Keratinocyte (primary cell): ENCODE data around the gene CUTC. TPM values are rescaled to one million over a fixed set of nuclear protein-coding genes. Genes with fewer than 3 reads are reported as not detected.

Source experiments
- DNase-seq: peaks from one replicate; pipeline ENCODE4 v3.0.0-alpha.2; 2011; ENCODE audit warnings: low read depth, missing footprints, low spot score
- FAIRE-seq: peaks from 2 replicates; lab custom pipeline; 2011; peaks lifted over from hg19 to GRCh38; lab: Jason Lieb, UNC
- H2AFZ ChIP-seq: 2 replicates; pipeline ENCODE4 v1.6.0; 2012; ENCODE audit warnings: low read length, control low read depth, inconsistent platforms; ENCODE audit not compliant: control insufficient read depth
- H3K27ac ChIP-seq: 2 replicates; pipeline ENCODE4 v1.5.1; 2011; ENCODE audit warnings: low read length; ENCODE audit not compliant: control insufficient read depth, insufficient read depth
- H3K27me3 ChIP-seq: 3 replicates; pipeline ENCODE4 v1.6.0; 2011; ENCODE audit warnings: low read length; ENCODE audit not compliant: control insufficient read depth, insufficient read depth; ENCODE audit errors: extremely low read depth
- H3K36me3 ChIP-seq, 2 experiments: 2 replicates in 1 of 2; 3 replicates in 1 of 2; pipeline ENCODE4 v1.5.1; 2011; ENCODE audit warnings: low read length in 2 of 2, mild to moderate bottlenecking in 1 of 2; ENCODE audit not compliant: control insufficient read depth in 2 of 2, insufficient read depth in 2 of 2; ENCODE audit errors: extremely low read depth in 1 of 2
- H3K4me1 ChIP-seq: 3 replicates; pipeline ENCODE4 v1.5.1; 2011; ENCODE audit warnings: low read length; ENCODE audit not compliant: control insufficient read depth, insufficient read depth; ENCODE audit errors: extremely low read depth
- H3K4me2 ChIP-seq: 3 replicates; pipeline ENCODE4 v1.6.0; 2011; ENCODE audit warnings: low read depth, low read length; ENCODE audit not compliant: control insufficient read depth, insufficient read depth; ENCODE audit errors: extremely low read depth
- H3K4me3 ChIP-seq, 3 experiments: fragments of 200-600 bp in 1 of 3; sonication (generic) in 1 of 3; 2 replicates in 2 of 3; 3 replicates in 1 of 3; pipeline ENCODE4 v1.5.1; 2011 to 2016; ENCODE audit warnings: low read length in 3 of 3, mild to moderate bottlenecking in 3 of 3, control low read depth in 2 of 3, inconsistent platforms in 1 of 3, low read depth in 1 of 3, mixed read lengths in 1 of 3, mixed run types in 1 of 3, moderate library complexity in 1 of 3; ENCODE audit not compliant: control insufficient read depth in 2 of 3, insufficient read depth in 2 of 3; ENCODE audit errors: extremely low read depth in 1 of 3
- H3K79me2 ChIP-seq: 2 replicates; pipeline ENCODE4 v1.6.0; 2012; ENCODE audit warnings: low read length; ENCODE audit not compliant: control insufficient read depth, insufficient read depth
- H3K9ac ChIP-seq: 3 replicates; pipeline ENCODE4 v1.6.0; 2011; ENCODE audit warnings: low read length; ENCODE audit not compliant: control insufficient read depth, insufficient read depth; ENCODE audit errors: extremely low read depth
- H3K9me1 ChIP-seq: 3 replicates; pipeline ENCODE4 v1.6.0; 2011; ENCODE audit warnings: low read length; ENCODE audit not compliant: control insufficient read depth, insufficient read depth; ENCODE audit errors: extremely low read depth
- H3K9me3 ChIP-seq: 2 replicates; pipeline ENCODE4 v1.5.1; 2012; ENCODE audit warnings: low read depth, low read length; ENCODE audit not compliant: control insufficient read depth
- H4K20me1 ChIP-seq: 3 replicates; pipeline ENCODE4 v1.6.0; 2011; ENCODE audit warnings: low read length; ENCODE audit not compliant: control insufficient read depth, insufficient read depth; ENCODE audit errors: extremely low read depth
- CTCF ChIP-seq, 3 experiments: IDR thresholded peaks in 1 of 3; conservative IDR thresholded peaks in 1 of 3; optimal IDR thresholded peaks in 1 of 3; 2 replicates in 2 of 3; 3 replicates in 1 of 3; pipeline versions ENCODE3 to v1.5.1; 2011; ENCODE audit warnings: low read length in 3 of 3, mild to moderate bottlenecking in 3 of 3, moderate library complexity in 2 of 3, control low read depth in 1 of 3, inconsistent platforms in 1 of 3; ENCODE audit not compliant: insufficient read depth in 2 of 3; ENCODE audit errors: extremely low read depth in 1 of 3
- EZH2 ChIP-seq: IDR thresholded peaks from one replicate; pipeline ENCODE4 v1.6.1; 2012; ENCODE audit warnings: inconsistent platforms, mild to moderate bottlenecking, low read length, moderate library complexity
- dilution Hi-C: fragments of 300-500 bp; cut with MboI; formaldehyde crosslinking; loops from one replicate; pipeline ENCODE4 v1.7.0; 2020; ENCODE audit warnings: low sequenced_read_pairs; ENCODE audit not compliant: extremely low pct_ligation_motif_present
- polyA plus RNA-seq, 5 experiments: library from polyadenylated mRNA; depleted of rRNA in 3 of 5; stranded (reverse) in 3 of 5; stranded (forward) in 1 of 5; unstranded in 1 of 5; fragments of >200 nt; gene quantifications; 1 replicate in 1 of 5; 2 replicates in 3 of 5; 3 replicates in 1 of 5; pipeline versions ENCODE4 v1.2.1 to v1.2.3, GENCODE V29; 2011 to 2012; ENCODE audit warnings: missing spikeins in 2 of 5, low read depth in 1 of 5, low replicate concordance in 1 of 5

The CUTC gene
- polyA plus RNA-seq, 1 donor (not counting 4 experiments of a cell fraction or from before 2014, with no cell fraction given), result 29.5 TPM

- Histone ChIP-seq H3K36me3 (no peaks in the 10 kb centered on the region), H3K9ac (no peak overlapping the region), H3K27ac (no peak overlapping the region), H3K4me3 (no peak overlapping the region), H3K4me2 (no peak overlapping the region), H3K27me3 (no peaks in the 10 kb centered on the region), H3K9me3 (no peaks in the 10 kb centered on the region), H3K9me1 (no peaks in the 10 kb centered on the region), H2AFZ (no peak overlapping the region), H3K79me2 (no peaks in the 10 kb centered on the region), H3K4me1 (peaks cover 87% of the 10 kb centered on the region), H4K20me1 (no peaks in the 10 kb centered on the region)
- dilution Hi-C loops, result no loop called here
- FAIRE-seq, result no peak
- no peak for DNase-seq
- no peak for TF ChIP-seq EZH2
- no peak for TF ChIP-seq CTCF (optimal IDR thresholded peaks at IDR 0.05 in 1 of 3, IDR thresholded peaks at IDR 0.05 in 1 of 3, conservative IDR thresholded peaks at IDR 0.05 in 1 of 3; ENCODE audit: extremely low read depth in 1 of 3, insufficient read depth in 2 of 3, low read length in 3 of 3)
Observed at GRCh38 chr10:99781734-99782429, 49.8 kb downstream of the CUTC start.

GRCh38 chr10:99782447-99783286 is 50.6 kb downstream of the CUTC start, which contains the start of gene ABCC2:
ABCC2 (plus strand) TSS chr10:99782640; CDS start chr10:99782845, 205 bp downstream.
- Histone ChIP-seq H3K79me2 (no peaks in the 10 kb centered on the region), H3K27me3 (no peaks in the 10 kb centered on the region), H3K27ac (peak within 1 kb of the TSS; percentile 23), H3K4me3 (peak within 1 kb of the TSS in 1 of 3 experiments; percentile 4), H2AFZ (no peak within 1 kb of the TSS), H3K9ac (no peak within 1 kb of the TSS), H3K36me3 (no peaks in the 10 kb centered on the region), H3K9me3 (no peaks in the 10 kb centered on the region), H3K4me2 (peak within 1 kb of the TSS; percentile 44), H3K9me1 (no peaks in the 10 kb centered on the region), H4K20me1 (no peaks in the 10 kb centered on the region), H3K4me1 (peaks cover 80% of the 10 kb centered on the region)
- dilution Hi-C loops, result no loop called here
- DNase-seq (no peak), FAIRE-seq (peak; percentile 58)
- TF ChIP-seq CTCF (optimal IDR thresholded peaks at IDR 0.05 in 1 of 3, IDR thresholded peaks at IDR 0.05 in 1 of 3, conservative IDR thresholded peaks at IDR 0.05 in 1 of 3; ENCODE audit: extremely low read depth in 1 of 3, insufficient read depth in 2 of 3, low read length in 3 of 3) (no peak), EZH2 (no peak)
